Prostate gland (tissue), 2 donors: ENCODE results near the gene SLC7A10.

Source experiments
- POLR2A ChIP-seq: fragments of 450-650 bp; IDR thresholded peaks from one replicate; pipeline ENCODE4 v1.6.1; 2016; ENCODE audit warnings: antibody characterized with exemption, mild to moderate bottlenecking
- POLR2AphosphoS5 ChIP-seq: sonication (generic); formaldehyde crosslinking; IDR thresholded peaks from one replicate; pipeline ENCODE4 v1.6.1; 2017; ENCODE audit warnings: antibody characterized with exemption
- TF ChIP-seq, protein P1 (sequence below), 4 experiments: fragments of 200-600 bp in 2 of 4; fragments of 450-650 bp in 2 of 4; sonication (generic) in 2 of 4; IDR thresholded peaks; 1 replicate in 3 of 4; 2 replicates in 1 of 4; pipeline ENCODE4 v1.5.1; 2016 to 2019; ENCODE audit warnings: antibody characterized with exemption in 4 of 4, mild to moderate bottlenecking in 2 of 4, moderate library complexity in 2 of 4

DNA sequence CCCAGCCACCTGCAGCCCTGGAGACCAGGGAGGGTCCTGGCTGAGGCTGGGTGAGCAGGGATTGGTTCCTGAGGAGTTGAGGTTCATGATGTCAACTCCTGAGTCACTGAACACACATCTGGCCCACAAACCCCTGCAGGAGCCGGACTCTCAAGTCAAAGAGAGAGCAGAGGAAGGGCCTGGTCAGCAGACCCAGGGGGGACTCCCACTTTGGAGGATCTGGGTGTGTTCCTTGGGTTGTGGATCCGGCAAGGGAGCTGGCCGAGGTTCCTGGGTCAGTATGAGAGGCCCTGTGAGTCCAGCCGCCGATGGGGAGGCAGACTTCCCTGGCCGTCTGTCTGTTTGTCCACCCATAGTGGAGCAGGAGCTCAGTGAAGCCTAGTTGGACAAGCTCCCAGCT lies 4.0 kb downstream of the SLC7A10 start:
- TF ChIP-seq, protein P1, sequence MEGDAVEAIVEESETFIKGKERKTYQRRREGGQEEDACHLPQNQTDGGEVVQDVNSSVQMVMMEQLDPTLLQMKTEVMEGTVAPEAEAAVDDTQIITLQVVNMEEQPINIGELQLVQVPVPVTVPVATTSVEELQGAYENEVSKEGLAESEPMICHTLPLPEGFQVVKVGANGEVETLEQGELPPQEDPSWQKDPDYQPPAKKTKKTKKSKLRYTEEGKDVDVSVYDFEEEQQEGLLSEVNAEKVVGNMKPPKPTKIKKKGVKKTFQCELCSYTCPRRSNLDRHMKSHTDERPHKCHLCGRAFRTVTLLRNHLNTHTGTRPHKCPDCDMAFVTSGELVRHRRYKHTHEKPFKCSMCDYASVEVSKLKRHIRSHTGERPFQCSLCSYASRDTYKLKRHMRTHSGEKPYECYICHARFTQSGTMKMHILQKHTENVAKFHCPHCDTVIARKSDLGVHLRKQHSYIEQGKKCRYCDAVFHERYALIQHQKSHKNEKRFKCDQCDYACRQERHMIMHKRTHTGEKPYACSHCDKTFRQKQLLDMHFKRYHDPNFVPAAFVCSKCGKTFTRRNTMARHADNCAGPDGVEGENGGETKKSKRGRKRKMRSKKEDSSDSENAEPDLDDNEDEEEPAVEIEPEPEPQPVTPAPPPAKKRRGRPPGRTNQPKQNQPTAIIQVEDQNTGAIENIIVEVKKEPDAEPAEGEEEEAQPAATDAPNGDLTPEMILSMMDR (IDR thresholded peaks at IDR 0.05): no peak
- TF ChIP-seq POLR2A (no peak), POLR2AphosphoS5 (no peak)
